Ishikawa (cell line): ENCODE results near the gene NDUFB5.

Experiments
- CEBPB ChIP-seq: IDR thresholded peaks from 2 replicates; pipeline ENCODE4 v1.6.1; 2012
- CREB1 ChIP-seq: IDR thresholded peaks from 2 replicates; pipeline ENCODE4 v1.6.1; 2012; ENCODE audit warnings: low read depth
- EGR1 ChIP-seq: IDR thresholded peaks from 2 replicates; pipeline ENCODE4 v1.6.1; 2012
- EP300 ChIP-seq: IDR thresholded peaks from 2 replicates; pipeline ENCODE4 v1.6.1; 2012; ENCODE audit warnings: borderline replicate concordance
- FOXM1 ChIP-seq: IDR thresholded peaks from 2 replicates; pipeline ENCODE4 v1.6.1; 2012; ENCODE audit warnings: low read depth, borderline replicate concordance
- NFIC ChIP-seq: IDR thresholded peaks from 2 replicates; pipeline ENCODE4 v1.6.1; 2012
- RAD21 ChIP-seq: IDR thresholded peaks from 2 replicates; pipeline ENCODE4 v1.6.1; 2012; ENCODE audit warnings: low read depth
- TAF1 ChIP-seq: IDR thresholded peaks from 2 replicates; pipeline ENCODE4 v1.6.1; 2012; ENCODE audit warnings: low read depth, mild to moderate bottlenecking
- TCF12 ChIP-seq: IDR thresholded peaks from 2 replicates; pipeline ENCODE4 v1.6.1; 2012; ENCODE audit warnings: low read depth
- TEAD4 ChIP-seq: IDR thresholded peaks from 2 replicates; pipeline ENCODE4 v1.6.1; 2012
- YY1 ChIP-seq: IDR thresholded peaks from 2 replicates; pipeline ENCODE4 v1.6.1; 2012; ENCODE audit warnings: low read depth
- ZBTB7A ChIP-seq: IDR thresholded peaks from 2 replicates; pipeline ENCODE4 v1.6.1; 2012; ENCODE audit warnings: low read depth
- TF ChIP-seq, protein P1 (sequence below): IDR thresholded peaks from 2 replicates; pipeline ENCODE4 v1.6.1; 2012
- TF ChIP-seq, protein P2 (sequence below): IDR thresholded peaks from 2 replicates; pipeline ENCODE4 v1.6.1; 2012; ENCODE audit warnings: low read depth, mild to moderate bottlenecking
- TF ChIP-seq, protein P3 (sequence below): IDR thresholded peaks from 2 replicates; pipeline ENCODE4 v1.6.1; 2012

NDUFB5 gene

DNA sequence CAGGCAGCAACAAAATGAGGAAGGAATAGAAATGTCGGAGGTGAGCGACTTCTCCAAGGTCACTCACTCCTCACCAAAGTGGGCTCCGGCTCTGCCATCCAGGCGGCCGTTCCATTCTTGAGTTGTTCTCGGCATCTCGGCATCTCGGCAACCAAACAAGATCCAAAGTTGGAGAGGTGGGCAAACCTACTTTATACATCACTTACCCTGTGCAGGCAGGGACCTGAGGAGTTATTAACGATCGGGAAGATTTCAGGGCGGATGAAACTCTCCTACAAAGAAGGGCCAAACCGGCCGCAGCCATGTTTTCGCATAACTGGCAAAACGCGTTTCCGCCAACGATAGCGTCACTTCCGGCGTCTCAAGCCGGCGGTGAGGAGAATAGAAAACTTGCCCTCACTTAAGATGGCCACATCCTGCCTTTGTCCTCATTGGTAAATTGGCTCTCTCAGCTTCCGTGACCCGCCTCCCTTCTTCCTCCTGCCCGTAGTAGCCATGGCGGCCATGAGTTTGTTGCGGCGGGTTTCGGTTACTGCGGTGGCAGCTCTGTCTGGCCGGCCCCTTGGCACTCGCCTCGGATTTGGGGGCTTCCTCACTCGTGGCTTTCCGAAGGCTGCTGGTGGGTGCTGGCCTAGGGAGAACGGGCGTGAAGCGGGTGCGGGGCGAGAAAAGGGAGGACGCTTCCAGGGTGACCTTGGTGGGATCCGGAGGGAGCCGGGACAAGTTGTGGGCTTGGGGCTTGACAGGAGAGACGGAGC, at the start of gene NDUFB5, which contains the start of gene MRPL47:
NDUFB5 (plus strand) TSS at position 474 of the 758 bp plus-strand sequence; CDS start at position 496, 22 bp downstream.
MRPL47 (minus strand) TSS at position 318 of the 758 bp plus-strand sequence; CDS start at position 304, 14 bp downstream.
- TF ChIP-seq FOXM1 (no peak; the same call in 1 of the 2 replicates), TEAD4 (peak; percentile 70), CREB1 (peak; percentile 95), RAD21 (no peak), EGR1 (peak; percentile 90), YY1 (peak; percentile 100), TCF12 (peak; percentile 80), CEBPB (no peak), TAF1 (peak; percentile 98)
- TF ChIP-seq, protein P1, sequence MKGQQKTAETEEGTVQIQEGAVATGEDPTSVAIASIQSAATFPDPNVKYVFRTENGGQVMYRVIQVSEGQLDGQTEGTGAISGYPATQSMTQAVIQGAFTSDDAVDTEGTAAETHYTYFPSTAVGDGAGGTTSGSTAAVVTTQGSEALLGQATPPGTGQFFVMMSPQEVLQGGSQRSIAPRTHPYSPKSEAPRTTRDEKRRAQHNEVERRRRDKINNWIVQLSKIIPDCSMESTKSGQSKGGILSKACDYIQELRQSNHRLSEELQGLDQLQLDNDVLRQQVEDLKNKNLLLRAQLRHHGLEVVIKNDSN: no peak
- TF ChIP-seq, protein P2, sequence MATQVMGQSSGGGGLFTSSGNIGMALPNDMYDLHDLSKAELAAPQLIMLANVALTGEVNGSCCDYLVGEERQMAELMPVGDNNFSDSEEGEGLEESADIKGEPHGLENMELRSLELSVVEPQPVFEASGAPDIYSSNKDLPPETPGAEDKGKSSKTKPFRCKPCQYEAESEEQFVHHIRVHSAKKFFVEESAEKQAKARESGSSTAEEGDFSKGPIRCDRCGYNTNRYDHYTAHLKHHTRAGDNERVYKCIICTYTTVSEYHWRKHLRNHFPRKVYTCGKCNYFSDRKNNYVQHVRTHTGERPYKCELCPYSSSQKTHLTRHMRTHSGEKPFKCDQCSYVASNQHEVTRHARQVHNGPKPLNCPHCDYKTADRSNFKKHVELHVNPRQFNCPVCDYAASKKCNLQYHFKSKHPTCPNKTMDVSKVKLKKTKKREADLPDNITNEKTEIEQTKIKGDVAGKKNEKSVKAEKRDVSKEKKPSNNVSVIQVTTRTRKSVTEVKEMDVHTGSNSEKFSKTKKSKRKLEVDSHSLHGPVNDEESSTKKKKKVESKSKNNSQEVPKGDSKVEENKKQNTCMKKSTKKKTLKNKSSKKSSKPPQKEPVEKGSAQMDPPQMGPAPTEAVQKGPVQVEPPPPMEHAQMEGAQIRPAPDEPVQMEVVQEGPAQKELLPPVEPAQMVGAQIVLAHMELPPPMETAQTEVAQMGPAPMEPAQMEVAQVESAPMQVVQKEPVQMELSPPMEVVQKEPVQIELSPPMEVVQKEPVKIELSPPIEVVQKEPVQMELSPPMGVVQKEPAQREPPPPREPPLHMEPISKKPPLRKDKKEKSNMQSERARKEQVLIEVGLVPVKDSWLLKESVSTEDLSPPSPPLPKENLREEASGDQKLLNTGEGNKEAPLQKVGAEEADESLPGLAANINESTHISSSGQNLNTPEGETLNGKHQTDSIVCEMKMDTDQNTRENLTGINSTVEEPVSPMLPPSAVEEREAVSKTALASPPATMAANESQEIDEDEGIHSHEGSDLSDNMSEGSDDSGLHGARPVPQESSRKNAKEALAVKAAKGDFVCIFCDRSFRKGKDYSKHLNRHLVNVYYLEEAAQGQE: no peak
- TF ChIP-seq, protein P3, sequence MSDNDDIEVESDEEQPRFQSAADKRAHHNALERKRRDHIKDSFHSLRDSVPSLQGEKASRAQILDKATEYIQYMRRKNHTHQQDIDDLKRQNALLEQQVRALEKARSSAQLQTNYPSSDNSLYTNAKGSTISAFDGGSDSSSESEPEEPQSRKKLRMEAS: peak; percentile 83

DNA sequence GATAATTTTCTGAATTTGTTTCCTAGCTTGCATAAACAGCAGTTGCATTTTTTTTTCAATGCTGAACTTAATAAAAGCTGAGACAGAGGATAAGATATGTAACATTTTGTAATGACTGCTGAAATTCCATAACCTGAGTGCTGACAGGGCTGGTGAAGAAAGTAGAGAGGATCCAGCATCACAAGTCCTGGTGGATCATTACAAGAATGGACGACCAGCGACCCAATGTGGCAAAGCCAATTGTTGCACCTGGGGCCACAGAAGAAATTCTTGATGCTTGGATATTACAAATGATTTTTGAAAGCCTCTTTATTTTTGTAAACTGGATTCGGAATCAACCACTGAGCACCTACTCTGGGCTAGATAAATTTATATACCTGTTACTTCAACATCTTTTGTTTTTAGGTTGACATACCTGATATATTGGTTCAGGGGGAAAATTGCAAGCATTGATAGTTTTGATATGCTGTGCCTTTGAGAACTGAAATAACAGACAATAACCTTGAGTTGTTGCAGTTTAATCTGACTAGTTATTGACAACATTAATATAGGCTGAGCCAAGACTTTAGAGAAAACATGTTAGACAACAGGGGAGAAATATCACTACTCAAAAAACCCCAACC, 45.7 kb upstream of the NDUFB5 start:
- TF ChIP-seq, protein P3: no peak
- no peak for TF ChIP-seq CEBPB
- peak; percentile 97 for TF ChIP-seq RAD21
- TF ChIP-seq EGR1: no peak
- no peak for TF ChIP-seq TAF1
- TF ChIP-seq ZBTB7A: no peak
- no peak for TF ChIP-seq CREB1
- TF ChIP-seq EP300: no peak

DNA sequence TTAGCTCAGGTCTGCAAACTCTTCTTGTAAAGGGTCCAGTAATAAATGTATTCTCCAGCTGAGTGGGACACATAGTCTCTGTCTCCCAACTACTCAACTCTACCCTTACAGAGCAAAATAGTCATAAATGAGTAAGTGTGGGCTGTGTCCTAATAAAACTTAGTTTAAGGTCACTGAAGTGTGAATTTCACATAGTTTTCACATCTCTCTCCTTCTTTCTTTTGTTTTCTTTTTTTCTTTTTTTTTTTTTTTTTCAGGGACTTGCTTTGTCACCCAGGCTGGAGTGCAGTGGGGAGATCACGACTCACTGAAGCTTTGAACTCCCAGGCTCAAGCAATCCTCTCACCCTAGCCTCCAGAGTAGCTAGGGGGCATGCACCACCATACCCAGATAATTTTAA, 43.8 kb upstream of the NDUFB5 start:
- no peak for TF ChIP-seq TEAD4
- TF ChIP-seq, protein P3: no peak
- TF ChIP-seq EGR1: no peak
- TF ChIP-seq, protein P2: no peak
- TF ChIP-seq, protein P1: no peak
- TF ChIP-seq TAF1: no peak
- no peak for TF ChIP-seq YY1

DNA sequence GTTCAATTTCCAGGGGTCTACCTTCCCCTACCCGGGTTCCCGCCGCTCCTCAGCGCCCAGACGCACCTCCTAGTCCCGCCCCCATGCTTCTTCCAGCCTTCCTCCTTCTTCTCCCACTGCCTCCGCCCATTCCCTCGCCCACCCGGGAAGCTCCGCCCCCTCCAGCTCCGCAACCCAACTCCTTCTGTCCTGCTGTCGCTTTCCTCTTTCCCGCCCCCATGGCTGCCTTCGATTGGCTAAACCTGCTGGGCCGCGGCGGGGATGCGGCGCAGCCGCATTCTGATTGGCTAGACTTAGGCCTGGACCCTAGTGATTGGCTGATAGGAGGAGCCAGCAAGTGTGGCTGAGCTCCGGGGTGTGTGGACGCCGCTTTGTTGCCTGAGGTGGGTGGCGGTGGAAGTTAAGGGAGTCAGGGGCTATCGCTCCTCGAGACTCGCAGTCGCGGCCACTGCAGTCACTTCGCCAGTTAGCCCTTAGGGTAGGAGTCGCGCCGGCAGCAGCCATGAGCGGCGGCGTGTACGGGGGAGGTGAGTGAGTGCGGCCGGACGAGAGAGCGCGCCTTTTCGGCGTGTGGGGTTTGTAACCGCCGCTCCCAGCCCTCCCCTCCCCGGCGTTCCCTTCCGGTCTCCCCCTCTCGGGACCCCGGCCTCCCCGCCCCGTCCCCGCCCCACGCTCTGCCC, 41.9 kb upstream of the NDUFB5 start, which contains the start of gene ACTL6A:
ACTL6A (plus strand) TSS at position 336 of the 680 bp plus-strand sequence; CDS start at position 503, 167 bp downstream.
- TF ChIP-seq TEAD4 (no peak; the same call in 1 of the 2 replicates), TAF1 (peak; percentile 88), RAD21 (no peak), YY1 (peak; percentile 81), FOXM1 (0 out of 2 replicates have a peak, but pooled peaks have one; percentile 55), NFIC (no peak), TCF12 (peak; percentile 36), ZBTB7A (peak; percentile 72), EGR1 (peak; percentile 70), CREB1 (peak; percentile 74), EP300 (no peak), CEBPB (no peak)
- TF ChIP-seq, protein P2: no peak
- TF ChIP-seq, protein P3: peak; percentile 89
- TF ChIP-seq, protein P1: 0 out of 2 replicates have a peak, but pooled peaks have one; percentile 27
